ENCODE data around the gene IL23A. TPM values are rescaled to one million over a fixed set of nuclear protein-coding genes. Genes with fewer than 3 reads are reported as not detected.

The IL23A gene
- total RNA-seq, 2 donors from 2014 or later = not detected

GRCh38 chr12:56350662-56351061 lies 12.0 kb downstream of the IL23A start:
- DNase-seq (no peak), ATAC-seq (no peak)
- intact Hi-C loops (cut with DNase I, micrococcal nuclease) = no loop called here

GRCh38 chr12:56351325-56351724 lies 12.6 kb downstream of the IL23A start:
- DNase-seq = no peak
- intact Hi-C loops (cut with DNase I, micrococcal nuclease) = no loop called here
- ATAC-seq = no peak

DNA sequence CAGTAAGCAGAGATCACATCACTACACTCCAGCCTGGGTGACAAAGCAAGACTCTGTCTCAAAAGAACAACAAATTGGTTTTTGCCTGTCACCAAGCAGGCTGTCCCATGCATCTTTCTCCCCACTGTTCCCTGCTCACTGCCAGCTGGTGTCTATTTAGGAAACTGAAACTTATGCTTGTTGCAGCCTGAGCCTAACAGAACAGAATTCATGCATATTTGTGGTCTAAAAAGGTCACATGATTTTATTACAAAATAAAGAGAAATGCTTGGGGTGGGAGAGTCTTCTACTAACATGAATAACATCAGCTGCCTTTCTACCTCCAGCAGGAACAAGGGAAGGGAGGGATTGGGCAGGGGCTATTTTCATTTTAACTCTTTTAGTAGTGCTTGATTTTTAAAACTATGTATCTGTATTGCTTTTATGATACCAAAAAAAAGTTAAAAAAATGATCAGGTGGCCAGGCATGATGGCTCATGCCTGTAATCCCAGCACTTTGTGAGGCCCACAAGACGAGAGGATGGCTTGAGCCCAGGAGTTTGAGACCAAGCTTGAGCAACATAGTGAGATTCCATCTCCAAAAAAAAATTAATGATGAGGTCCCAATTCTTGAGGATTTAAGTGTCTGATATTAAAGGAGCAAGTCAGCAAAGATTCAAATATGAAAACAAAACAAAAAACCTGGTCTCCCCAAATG lies 20.3 kb downstream of the IL23A start:
- ATAC-seq (no peak), DNase-seq (no peak)
- intact Hi-C loops (cut with DNase I, micrococcal nuclease) = no loop called here

DNA sequence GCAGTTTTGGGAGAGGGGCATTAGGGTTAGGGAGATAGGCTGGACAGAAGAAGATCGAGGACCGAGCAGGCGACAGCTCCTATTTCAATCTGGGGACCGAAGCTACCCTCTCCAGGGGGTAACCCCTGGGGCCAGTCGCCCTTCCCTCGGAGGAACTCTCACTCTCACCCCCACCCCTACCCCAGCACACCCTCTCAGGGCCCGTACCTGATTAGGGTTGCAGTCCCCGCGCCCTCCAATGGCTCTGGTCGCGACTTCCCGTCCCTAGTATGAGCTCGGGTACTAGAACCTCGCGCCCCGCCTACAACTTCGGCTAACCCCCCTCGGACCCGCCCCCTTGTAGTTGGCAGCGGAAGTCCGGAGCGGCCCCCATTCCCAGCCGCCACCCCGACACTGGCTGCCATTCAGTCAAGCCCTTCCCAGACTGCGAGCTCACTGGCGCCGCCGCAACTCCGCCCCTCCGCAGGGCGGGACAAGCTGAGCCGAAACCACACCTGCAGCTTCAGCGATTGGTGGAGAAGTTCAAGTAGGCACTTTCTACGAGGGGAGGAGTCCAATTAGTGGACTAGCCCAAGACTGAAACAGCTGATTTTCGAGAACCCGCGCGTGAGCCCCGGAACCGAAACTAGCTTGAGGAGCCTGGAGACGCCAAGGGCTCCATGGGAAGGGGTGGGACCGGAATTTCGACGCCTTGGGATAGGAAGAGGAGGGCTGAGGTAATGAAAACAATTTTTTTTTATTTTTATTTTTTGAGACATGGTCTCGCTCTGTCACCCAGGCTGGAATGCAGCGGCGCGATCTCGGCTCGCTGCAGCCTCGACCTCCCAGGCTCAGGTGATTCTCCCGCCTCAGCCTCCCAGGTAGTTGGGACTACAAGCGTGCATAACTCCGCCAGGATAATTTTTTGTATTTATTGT lies 21.4 kb downstream of the IL23A start, which contains the start of gene STAT2:
Gene STAT2, minus strand, starts transcription at position 257 of the 917 bp plus-strand sequence. CDS start 3,536 bp downstream, outside the sequence.
- peak; percentile 99 for DNase-seq
- intact Hi-C loops (cut with DNase I, micrococcal nuclease) = no loop called here

GRCh38 chr12:56361487-56362129 lies 22.9 kb downstream of the IL23A start:
- intact Hi-C loops (cut with DNase I, micrococcal nuclease) = no loop called here
- DNase-seq = no peak
- no peak for ATAC-seq

More for the DNA sequence above, 21.4 kb downstream of the IL23A start, which contains the start of gene STAT2:
- peak; percentile 96 for ATAC-seq

DNA sequence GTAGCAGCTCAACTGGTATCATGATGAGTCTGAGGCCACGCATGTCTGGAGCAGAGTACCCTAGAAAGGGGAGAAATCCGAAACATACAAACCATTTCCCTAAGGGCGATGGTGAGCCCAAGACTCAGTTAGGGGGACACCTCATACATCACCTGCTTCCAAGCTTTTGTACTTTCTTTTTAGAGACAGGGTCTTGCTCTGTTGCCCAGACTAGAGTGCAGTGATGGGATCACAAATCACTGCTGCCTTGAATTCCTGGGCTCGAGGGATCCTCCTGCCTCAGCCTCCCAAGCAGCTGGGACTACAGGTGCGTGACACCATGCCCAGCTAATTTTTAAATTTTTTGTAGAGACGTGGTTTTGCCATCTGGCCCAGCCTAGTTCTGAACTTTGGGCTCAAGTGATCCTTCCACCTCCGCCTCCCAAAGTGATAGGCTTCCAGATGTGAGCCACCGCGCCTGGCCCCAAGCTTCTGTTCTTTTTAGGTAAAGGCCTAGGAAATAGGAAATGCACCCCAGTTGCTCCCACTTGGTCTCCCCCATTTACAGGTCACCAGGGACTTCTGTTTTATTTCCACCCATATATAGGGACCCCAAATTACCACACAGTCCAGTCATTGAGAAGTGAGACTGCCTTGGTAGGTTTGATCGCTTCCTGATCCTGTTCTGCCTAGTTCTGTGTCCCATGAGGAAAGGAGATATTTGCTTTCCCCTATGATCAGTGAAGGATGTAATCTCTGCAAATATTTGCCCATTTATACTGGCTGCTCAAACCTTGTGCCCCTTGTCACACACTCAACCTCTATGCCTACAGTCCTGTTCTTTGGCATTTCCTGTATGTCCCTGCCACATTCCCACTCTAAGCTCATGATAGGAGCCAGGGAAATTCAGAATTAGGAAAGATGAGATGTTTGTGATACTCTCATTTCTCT lies 23.7 kb downstream of the IL23A start, which contains the start of gene APOF:
Gene APOF, minus strand, starts transcription at position 728 of the 930 bp plus-strand sequence. Its CDS starts 112 bp downstream, at position 616.
- DNase-seq = no peak
- ATAC-seq = no peak
- intact Hi-C loops (cut with DNase I, micrococcal nuclease) = no loop called here

DNA sequence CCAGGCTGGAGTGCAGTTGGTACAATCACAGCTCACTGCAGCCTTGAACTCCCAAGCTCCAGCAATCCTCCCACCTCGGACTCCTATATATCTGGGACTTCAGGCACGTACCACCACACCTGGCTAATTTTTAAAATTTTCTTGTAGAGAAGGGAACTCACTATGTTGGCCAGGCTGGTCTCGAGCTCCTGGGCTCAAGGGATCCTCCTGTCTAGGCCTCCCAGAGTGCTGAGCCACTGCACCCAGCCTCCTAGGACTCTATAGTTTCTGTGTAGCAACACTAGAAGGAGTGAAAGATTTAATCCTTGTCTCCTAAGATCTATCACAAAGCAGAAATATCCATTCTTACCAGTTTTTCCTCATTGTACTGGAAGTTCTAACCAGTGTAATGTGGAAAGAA lies 28.3 kb downstream of the IL23A start:
- no peak for DNase-seq
- intact Hi-C loops (cut with DNase I, micrococcal nuclease) = no loop called here
- no peak for ATAC-seq

- DNase-seq (no peak), ATAC-seq (no peak)
- intact Hi-C loops (cut with DNase I, micrococcal nuclease) = no loop called here
These were observed 34.8 kb downstream of the IL23A start for GRCh38 chr12:56373515-56373914.

GRCh38 chr12:56374726-56375597 lies 36.3 kb downstream of the IL23A start:
- DNase-seq = no peak
- no peak for ATAC-seq
- intact Hi-C loops (cut with DNase I, micrococcal nuclease) = no loop called here

- intact Hi-C loops (cut with DNase I, micrococcal nuclease) = no loop called here
- ATAC-seq (no peak), DNase-seq (peak in 1 of 2 donors; percentile 11)
These were observed 37.1 kb downstream of the IL23A start for GRCh38 chr12:56375598-56376434.

- DNase-seq (no peak), ATAC-seq (no peak)
- intact Hi-C loops (cut with DNase I, micrococcal nuclease) = no loop called here
These were observed 38.8 kb downstream of the IL23A start for GRCh38 chr12:56377310-56377988.

DNA sequence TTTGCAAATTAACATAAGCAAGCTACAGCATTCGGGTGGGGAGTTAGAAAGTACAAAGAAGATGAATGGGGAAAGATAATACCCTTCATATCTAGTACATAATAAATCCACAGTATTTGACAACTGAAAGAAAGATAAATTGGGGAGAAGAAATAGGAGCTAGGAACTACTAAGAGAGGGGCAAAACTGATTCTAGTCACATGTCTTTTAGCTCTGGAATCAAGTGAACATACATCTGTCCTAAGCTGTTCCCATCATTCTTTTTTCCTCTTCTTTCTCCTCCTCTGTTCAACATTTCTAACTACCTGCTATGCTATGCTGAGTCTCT lies 39.3 kb downstream of the IL23A start:
- ATAC-seq (no peak), DNase-seq (no peak)

GRCh38 chr12:56382611-56383010 lies 43.9 kb downstream of the IL23A start:
- no peak for DNase-seq
- intact Hi-C loops (cut with DNase I, micrococcal nuclease) = no loop called here
- ATAC-seq = no peak

More for the DNA sequence above, 39.3 kb downstream of the IL23A start:
- intact Hi-C loops (cut with DNase I, micrococcal nuclease) = no loop called here

DNA sequence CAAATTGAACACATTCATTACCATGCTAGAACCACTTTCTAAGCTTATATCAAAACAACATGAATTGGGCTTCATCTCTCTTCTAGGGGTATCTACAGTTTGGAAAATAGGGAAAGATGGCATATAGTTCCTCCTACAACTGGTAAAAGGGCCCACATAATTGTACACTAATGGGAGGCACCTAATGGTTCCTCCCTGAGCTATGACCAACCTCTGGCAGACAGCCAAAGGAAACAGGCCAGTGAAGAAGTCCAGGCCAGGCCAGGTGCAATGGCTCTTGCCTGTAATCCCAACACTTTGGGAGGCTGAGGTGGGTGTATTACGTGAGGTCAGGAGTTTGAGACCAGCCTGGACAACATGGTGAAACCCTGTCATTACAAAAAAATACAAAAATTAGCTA lies 47.2 kb downstream of the IL23A start:
- intact Hi-C loops (cut with DNase I, micrococcal nuclease) = no loop called here
- DNase-seq (no peak), ATAC-seq (no peak)

- no peak for ATAC-seq
- intact Hi-C loops (cut with DNase I, micrococcal nuclease) = no loop called here
- DNase-seq = no peak
These were observed 48.6 kb downstream of the IL23A start for GRCh38 chr12:56387152-56387736.

DNA sequence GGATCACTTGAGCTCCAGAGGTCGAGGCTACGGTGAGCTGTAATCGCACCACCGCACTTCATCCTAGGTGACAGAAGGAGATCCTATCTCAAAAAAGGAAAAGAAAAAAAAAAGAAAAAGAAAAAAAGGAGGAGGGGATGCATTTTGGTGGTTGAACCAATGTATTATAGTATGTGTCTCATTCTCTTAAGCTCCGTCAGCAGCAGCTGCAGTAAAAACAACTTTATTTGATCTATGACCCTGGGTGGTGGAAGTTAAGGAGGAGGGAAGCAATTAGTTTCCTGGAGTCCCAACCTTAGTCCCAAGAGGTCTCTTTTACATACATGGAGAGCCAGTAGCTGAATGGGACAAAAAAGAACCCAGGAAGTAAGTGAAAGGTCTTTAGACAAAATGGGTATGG lies 50.7 kb downstream of the IL23A start:
- intact Hi-C loops (cut with DNase I, micrococcal nuclease) = no loop called here
- ATAC-seq (peak; percentile 82), DNase-seq (no peak)
